Measurements from ENCODE around the gene OPTC.

Gene OPTC

GRCh38 chr1:203555511-203556046 lies 61.6 kb downstream of the OPTC start:
- TF ChIP-seq CSDC2 (CRISPR knock-in tag; IDR thresholded peaks at IDR 0.05) (no peak), OSR1 (CRISPR knock-in tag; IDR thresholded peaks at IDR 0.05) (no peak), PATZ1 (CRISPR knock-in tag; IDR thresholded peaks at IDR 0.05; ENCODE audit: borderline replicate concordance) (no peak), ZNF565 (CRISPR knock-in tag; conservative IDR thresholded peaks at IDR 0.05; ENCODE audit: low read depth) (no peak), TOX (CRISPR knock-in tag; IDR thresholded peaks at IDR 0.05; ENCODE audit: borderline replicate concordance) (no peak), ARNTL (CRISPR knock-in tag; IDR thresholded peaks at IDR 0.05; ENCODE audit: borderline replicate concordance, low read depth) (no peak), BACH2 (CRISPR knock-in tag; IDR thresholded peaks at IDR 0.05; ENCODE audit: borderline replicate concordance) (no peak), ESRRG (CRISPR knock-in tag; IDR thresholded peaks at IDR 0.05) (no peak), ZNF70 (CRISPR knock-in tag; IDR thresholded peaks at IDR 0.05) (no peak), TCF4 (CRISPR knock-in tag; IDR thresholded peaks at IDR 0.05; ENCODE audit: borderline replicate concordance) (no peak), TSHZ2 (CRISPR knock-in tag; IDR thresholded peaks at IDR 0.05) (no peak), POU6F1 (CRISPR knock-in tag; IDR thresholded peaks at IDR 0.05; ENCODE audit: borderline replicate concordance, low read depth) (no peak), PPARA (CRISPR knock-in tag; IDR thresholded peaks at IDR 0.05; ENCODE audit: borderline replicate concordance) (no peak), RARB (CRISPR knock-in tag; IDR thresholded peaks at IDR 0.05) (no peak), ISL1 (CRISPR knock-in tag; IDR thresholded peaks at IDR 0.05) (no peak), ZC3H10 (CRISPR knock-in tag; IDR thresholded peaks at IDR 0.05) (no peak), ZFP3 (CRISPR knock-in tag; IDR thresholded peaks at IDR 0.05) (no peak), CREB5 (CRISPR knock-in tag; IDR thresholded peaks at IDR 0.05; ENCODE audit: low read depth) (no peak)
- no peak; the same call in 2 of the 3 replicates for ATAC-seq

GRCh38 chr1:203556047-203556851 lies 62.3 kb downstream of the OPTC start:
- peak; percentile 47 for ATAC-seq
- TF ChIP-seq ZC3H10 (CRISPR knock-in tag; IDR thresholded peaks at IDR 0.05) (0 out of 2 replicates have a peak, but pooled peaks have one; percentile 33), POU6F1 (CRISPR knock-in tag; IDR thresholded peaks at IDR 0.05; ENCODE audit: borderline replicate concordance, low read depth) (no peak), ZNF8 (CRISPR knock-in tag; IDR thresholded peaks at IDR 0.05) (no peak), ZNF565 (CRISPR knock-in tag; conservative IDR thresholded peaks at IDR 0.05; ENCODE audit: low read depth) (no peak), RARB (CRISPR knock-in tag; IDR thresholded peaks at IDR 0.05) (no peak), CREB5 (CRISPR knock-in tag; IDR thresholded peaks at IDR 0.05; ENCODE audit: low read depth) (no peak), TOX (CRISPR knock-in tag; IDR thresholded peaks at IDR 0.05; ENCODE audit: borderline replicate concordance) (no peak), PATZ1 (CRISPR knock-in tag; IDR thresholded peaks at IDR 0.05; ENCODE audit: borderline replicate concordance) (no peak), ZNF70 (CRISPR knock-in tag; IDR thresholded peaks at IDR 0.05) (peak; percentile 94), TCF4 (CRISPR knock-in tag; IDR thresholded peaks at IDR 0.05; ENCODE audit: borderline replicate concordance) (no peak), ESRRG (CRISPR knock-in tag; IDR thresholded peaks at IDR 0.05) (no peak)

Data from SK-N-SH treated with all-trans-retinoic acid at 6 μM for 48 hours (cell line).